GM18867 (cell line): ENCODE measurements around the gene ORAI1.

Experiments used
- ATAC-seq: cut with Tn5 transposase; IDR thresholded peaks from one replicate; pipeline ENCODE4 v1.9.1; 2021; ENCODE audit warnings: mild to moderate bottlenecking, moderate library complexity; ENCODE audit not compliant: unreplicated experiment

ORAI1 gene

DNA sequence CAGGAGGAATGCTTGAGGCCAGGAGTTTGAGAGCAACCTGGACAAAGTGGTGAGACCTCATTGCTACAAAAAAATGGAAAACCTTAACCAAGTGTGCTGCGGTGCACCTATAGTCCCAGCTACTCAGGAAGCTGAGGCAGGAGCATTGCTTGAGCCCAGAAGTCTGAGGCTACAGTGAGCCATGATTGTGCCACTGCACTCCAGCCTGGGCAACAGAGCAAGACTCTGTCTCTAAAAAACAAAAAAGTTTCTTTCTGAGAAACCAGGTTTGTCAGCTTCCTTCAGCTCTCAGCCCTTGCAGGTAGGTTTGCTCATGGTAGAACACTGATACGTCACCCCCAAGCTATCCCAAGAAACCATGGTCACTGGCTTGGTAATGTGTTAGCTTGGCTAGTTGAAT is 63.1 kb downstream of the ORAI1 start:
- no peak for ATAC-seq
